Omental fat pad (tissue), 4 donors: ENCODE results near the gene AOAH. TPM values are rescaled to one million over a fixed set of nuclear protein-coding genes. Genes with fewer than 3 reads are reported as not detected.
A peak's percentile ranks its signal among the peaks of the same experiment; 100 is the strongest.

Experiments used
- ATAC-seq: fragments of 150-250 bp; one replicate; pipeline ENCODE4 v1.9.1; 2016; ENCODE audit warnings: mild to moderate bottlenecking, moderate library complexity; ENCODE audit not compliant: low FRiP score
- DNase-seq: peaks from one replicate; pipeline ENCODE4 v3.0.0-alpha.2; 2019; ENCODE audit warnings: low spot score
- total RNA-seq, 4 donors: library from RNA; depleted of rRNA; stranded (reverse); fragments of >200 nt; gene quantifications; one replicate each; pipeline ENCODE4 v1.1.0, GENCODE V29; 2016
- TF ChIP-seq, protein P1 (sequence below), 3 donors: fragments of 450-650 bp; IDR thresholded peaks; one replicate each; pipeline ENCODE4 v1.5.1; 2016 to 2017; ENCODE audit warnings: antibody characterized with exemption in 3 of 3, mild to moderate bottlenecking in 3 of 3, moderate library complexity in 2 of 3

The AOAH gene
- total RNA-seq, 4 donors from 2014 or later, result 5.8 to 27.9 (median 16.7) TPM

DNA sequence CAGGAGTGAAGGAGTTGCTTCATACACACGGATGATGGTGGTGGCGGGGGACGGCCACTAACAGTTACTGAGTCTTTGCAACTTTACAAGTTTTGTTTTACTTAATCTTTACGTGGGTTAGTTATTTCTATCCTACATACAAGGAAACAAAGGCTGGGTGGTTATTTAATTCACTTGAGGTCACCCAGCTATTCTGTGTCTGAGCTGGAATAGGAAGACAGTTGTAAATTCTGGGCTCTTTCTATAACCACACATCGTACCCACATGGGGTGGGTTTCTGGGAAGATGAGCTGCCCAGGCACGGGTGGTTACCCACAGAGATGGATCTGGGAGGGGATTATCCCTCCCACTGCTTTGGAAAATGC is 196.8 kb downstream of the AOAH start:
- TF ChIP-seq, protein P1, sequence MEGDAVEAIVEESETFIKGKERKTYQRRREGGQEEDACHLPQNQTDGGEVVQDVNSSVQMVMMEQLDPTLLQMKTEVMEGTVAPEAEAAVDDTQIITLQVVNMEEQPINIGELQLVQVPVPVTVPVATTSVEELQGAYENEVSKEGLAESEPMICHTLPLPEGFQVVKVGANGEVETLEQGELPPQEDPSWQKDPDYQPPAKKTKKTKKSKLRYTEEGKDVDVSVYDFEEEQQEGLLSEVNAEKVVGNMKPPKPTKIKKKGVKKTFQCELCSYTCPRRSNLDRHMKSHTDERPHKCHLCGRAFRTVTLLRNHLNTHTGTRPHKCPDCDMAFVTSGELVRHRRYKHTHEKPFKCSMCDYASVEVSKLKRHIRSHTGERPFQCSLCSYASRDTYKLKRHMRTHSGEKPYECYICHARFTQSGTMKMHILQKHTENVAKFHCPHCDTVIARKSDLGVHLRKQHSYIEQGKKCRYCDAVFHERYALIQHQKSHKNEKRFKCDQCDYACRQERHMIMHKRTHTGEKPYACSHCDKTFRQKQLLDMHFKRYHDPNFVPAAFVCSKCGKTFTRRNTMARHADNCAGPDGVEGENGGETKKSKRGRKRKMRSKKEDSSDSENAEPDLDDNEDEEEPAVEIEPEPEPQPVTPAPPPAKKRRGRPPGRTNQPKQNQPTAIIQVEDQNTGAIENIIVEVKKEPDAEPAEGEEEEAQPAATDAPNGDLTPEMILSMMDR (IDR thresholded peaks at IDR 0.05), result no peak
- no peak for DNase-seq
- no peak for ATAC-seq

DNA sequence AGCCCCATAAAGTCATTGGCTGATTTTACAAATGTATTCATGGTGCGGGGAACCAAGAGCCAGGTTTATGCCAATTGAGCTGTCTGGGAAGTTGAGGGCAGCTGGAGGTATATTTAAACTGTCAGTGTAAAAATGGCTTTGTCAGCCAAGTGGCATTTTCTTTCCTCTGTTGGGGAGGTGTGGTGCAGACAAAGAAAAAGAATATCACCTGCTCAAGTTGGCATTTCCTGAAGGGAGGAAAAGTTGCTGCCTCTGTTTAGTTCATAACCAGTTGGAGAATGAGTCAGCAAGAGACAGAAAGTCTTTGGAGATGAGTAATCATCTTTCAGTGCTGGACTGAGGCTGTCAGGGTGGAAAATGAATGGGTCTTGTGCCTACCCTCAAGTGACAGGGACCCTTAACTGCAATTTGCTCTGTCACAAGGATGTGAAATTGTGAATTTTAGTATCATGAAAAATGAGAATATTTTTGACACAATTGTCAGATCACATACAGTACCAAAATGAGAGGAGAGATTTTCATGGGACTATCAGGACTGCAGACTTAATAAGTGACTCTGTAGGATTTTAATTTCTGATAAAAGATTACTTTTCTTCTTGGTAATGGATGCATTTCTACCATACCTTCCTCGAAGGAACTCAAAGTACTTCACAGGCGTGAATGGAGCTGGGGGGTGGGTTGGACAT is 197.3 kb downstream of the AOAH start:
- ATAC-seq, result peak; percentile 40
- no peak for DNase-seq
- TF ChIP-seq, protein P1 (IDR thresholded peaks at IDR 0.05), result no peak

DNA sequence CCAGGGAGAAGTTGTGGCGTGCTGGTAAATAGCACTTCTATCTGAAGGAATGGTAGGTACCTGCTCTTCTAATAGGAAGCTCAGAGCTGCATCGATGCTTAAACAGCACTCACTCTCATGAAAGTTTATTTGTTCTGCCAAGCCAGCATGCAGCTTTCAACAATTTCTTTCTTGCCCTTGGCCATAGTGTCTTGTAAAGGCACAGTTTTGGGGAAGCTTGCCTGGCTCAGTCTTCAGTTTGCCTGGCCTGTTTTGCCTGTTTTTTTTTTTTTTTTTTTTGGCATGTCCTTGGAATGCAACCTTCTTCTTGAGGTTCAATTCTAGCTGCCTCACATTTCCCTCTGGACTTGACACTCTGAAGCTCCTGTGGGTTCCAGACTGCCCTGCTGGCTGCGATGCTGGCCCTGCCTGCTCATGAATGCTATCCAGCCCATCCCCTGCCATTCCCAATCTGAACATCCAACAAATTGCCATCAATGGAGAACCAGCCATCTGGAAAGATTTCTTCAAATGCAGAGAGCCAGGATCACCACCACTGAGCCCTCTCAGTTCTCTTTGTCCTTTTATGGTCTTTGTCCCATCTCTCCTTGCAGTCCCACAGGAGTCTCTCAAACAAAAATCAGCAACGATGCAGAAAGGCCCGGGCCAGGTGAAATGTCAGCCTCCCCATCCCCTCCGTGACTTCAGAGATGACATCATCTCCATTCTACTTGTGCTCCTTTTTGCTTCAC is 200.8 kb downstream of the AOAH start:
- DNase-seq (no peak), ATAC-seq (no peak)
- TF ChIP-seq, protein P1 (IDR thresholded peaks at IDR 0.05), result no peak

DNA sequence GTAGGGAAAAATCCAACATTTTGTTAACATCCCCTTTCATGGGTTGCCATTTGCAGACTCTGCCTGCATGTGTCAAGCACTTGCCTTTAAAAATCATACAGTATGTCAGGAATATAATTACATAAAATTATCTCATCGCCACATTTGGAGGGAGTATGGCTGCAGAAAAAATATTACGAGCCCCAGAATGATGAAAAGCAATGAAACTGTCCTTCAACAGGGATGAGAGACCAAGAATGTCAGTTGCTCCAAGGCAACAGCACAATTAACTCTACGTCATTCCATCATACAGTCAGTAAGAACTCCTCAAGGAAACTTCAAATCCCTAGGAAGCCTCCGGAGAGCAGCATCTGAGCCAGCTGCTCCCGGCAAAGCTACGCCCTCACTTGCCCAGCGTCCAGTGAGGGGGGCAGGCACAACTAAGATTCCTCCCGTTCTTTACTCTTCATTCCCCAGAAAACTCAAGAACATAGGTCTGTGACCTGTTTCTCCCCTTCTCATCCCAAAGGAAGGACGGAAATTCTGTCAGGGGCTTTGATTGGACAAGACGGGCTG is 201.8 kb downstream of the AOAH start:
- DNase-seq (no peak), ATAC-seq (no peak)
- TF ChIP-seq, protein P1 (IDR thresholded peaks at IDR 0.05), result no peak

DNA sequence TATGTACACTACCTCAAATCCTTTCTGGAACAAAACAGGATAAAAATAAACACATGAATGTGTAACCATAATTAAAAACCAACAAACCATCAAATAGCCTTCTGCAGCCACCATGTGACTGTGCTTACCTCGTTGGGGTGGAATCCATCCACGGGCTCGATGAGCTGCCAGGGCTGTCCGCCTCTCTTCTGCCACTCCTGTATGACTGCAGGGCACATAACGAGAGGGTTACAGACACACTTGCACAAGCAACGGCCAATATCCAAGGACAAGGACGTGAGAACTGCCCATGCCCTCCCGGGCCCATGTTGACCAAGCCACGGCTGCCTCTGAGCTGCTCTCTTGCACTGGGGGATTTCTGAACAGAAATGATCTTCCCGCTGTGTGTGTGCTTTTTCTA is 202.4 kb downstream of the AOAH start:
- TF ChIP-seq, protein P1 (IDR thresholded peaks at IDR 0.05), result no peak
- DNase-seq (no peak), ATAC-seq (no peak)

DNA sequence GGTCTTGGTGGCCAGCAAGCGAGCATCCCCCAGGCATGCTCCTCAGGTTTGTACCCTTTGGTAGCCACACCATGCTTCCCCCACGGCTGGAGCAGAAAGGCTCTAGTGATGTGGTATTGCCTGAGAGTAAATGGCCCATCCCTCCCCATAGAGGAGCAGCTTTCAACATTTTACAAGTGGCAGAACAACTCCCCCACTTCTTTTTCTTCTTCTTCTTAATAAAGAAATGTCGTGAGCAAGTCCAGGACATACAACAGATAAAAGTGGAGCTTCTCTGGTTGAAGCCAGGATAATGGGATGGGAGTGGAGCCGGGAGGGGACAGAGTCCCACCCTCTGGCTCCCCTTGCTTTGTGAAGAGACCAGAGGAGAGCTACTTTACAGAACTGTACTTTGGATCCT is 203.2 kb downstream of the AOAH start:
- DNase-seq, result no peak
- no peak for ATAC-seq
- TF ChIP-seq, protein P1 (IDR thresholded peaks at IDR 0.05), result no peak
